IPS-NIHi11 (cell line): ENCODE measurements around the gene LSP1.
"Not testable (repeated sequence)": the region's sequence is repeated elsewhere in the genome, so short reads cannot be mapped to it uniquely, and the experiment has no call there.

Source experiments
- DNase-seq: peaks from one replicate; pipeline ENCODE4 v3.0.0; 2012; ENCODE audit warnings: mixed read lengths, low spot score

Gene LSP1

DNA sequence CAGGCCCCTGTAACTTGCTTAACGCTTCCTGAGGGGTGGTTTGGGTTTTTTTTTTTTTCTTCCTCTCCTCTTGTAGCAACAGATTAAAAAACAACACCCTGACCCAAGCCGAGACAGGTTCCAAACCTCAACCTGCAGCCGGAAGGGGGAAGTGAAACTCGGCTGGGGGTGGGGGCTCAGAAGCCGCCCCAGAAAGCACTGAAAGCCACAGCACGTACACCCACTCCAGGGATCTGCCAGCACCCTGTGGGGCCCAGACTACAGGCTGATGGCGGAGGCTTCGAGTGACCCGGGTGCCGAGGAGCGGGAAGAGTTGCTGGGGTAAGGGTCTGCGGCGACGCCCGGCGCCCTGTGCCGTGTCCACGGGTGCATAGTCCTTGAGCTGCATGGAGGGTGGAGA, at the start of gene LSP1:
Gene LSP1 (plus strand): TSS at position 208 of the 400 bp plus-strand sequence. CDS start 61 bp downstream, at position 269.
- no peak for DNase-seq

DNA sequence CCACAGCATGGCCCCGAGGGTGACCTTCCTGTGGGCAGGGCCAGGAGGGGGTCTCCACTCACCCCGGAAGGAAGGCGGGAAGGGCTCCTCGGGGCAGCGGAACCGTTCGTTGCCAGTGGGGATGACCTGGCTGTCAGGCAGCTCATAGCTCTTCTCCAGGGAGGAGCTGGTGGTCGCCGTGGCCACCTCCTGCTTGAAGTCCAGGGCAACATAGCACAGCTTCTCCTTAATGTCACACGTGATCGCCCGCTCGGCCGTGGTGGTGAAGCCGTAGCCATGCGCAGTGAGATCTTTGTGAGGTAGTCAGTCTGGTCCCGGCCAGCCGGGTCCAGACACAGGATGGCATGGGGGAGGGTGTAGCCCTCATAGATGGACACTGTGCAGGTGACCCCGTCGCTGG, 49.6 kb upstream of the LSP1 start:
- no peak for DNase-seq

DNA sequence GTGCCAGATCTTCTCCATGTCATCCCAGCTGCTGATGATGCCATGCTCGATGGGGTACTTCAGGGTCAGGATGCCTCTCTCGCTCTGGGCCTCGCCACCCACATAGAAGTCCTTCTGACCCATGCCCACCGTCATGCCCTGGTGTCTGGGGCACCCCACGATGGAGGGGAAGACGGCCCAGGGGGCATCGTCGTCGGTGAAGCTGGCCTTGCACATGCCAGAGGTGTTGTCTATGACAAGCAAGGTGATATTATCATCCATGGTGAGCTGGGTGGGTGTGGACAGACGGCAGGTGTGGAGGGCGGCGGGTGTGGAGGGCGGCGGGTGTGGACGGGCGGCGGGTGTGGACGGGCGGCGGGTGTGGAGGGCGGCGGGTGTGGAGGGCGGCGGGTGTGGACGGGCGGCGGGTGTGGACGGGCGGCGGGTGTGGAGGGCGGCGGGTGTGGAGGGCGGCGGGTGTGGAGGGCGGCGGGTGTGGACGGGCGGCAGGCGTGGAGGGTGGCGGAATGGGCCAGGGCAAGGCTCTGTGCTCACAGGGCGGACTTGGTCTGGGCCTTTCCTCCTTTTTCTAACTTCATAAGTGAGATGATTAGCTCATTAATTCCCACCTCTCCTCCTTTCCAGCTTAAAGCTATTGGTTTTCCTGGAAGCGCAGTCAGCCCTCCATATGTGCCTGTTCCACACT, 48.9 kb upstream of the LSP1 start:
- not testable (repeated sequence) for DNase-seq

GRCh38 chr11:1805525-1805924, 47.4 kb upstream of the LSP1 start:
- no peak for DNase-seq

- DNase-seq = peak; percentile 45
These were observed 45.5 kb upstream of the LSP1 start for GRCh38 chr11:1807264-1807995.

DNA sequence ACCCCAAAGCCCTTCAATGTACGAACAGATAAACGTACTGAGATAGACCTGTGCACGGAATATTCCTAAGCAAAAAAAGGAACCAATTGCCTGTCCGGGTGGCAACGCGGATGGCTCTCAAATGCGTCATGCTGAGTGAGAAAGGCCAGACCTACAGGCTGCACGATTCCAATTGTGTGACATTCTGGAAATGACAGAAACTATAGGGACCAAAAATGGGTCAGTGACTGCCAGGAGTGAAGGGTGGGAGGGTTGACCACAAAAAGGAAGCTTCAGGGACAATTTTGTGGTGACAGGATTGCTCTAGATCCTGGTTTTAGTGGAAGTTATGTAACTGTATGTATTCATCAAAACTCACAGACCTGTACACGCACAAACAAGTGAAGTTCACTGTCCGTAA, 42.1 kb upstream of the LSP1 start:
- DNase-seq = no peak

GRCh38 chr11:1812274-1812673, 40.6 kb upstream of the LSP1 start:
- no peak for DNase-seq

DNA sequence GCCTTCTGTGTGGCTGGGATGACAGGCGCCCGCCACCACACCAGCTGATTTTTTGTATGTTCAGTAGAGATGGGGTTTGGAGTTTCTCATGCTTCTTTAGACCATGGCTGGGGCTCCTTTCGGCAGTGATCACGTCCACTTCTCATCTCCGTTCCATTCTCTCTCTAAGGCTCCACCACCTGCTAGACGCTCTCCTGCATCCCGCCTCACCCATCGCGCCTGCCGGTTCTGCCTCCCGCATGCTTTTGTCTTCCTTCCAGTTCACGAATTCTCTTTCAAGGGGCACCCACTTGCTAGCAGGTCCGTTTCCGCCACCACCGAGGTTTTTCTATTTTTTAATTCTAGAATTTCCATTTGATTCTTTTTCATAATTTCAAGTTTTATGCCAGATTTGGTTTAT, 40.1 kb upstream of the LSP1 start:
- DNase-seq = no peak

DNA sequence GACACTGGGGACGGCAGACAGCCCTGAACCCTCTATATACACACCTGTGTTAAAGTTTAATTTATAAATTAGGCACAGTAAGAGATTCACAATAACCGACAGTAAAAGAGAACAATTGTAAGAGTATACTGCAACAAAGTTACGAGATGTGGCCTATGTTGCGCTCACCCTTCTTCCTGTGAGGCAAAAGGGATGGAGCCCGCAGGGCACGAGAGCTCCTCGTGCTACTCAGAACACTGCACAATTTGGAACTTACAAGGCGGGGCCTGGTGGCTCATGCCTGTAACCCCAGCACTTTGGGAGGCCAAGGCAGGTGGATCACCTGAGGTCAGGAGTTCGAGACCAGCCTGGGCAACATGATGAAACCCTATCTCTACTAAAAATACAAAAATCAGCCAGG, 39.5 kb upstream of the LSP1 start:
- not testable (repeated sequence) for DNase-seq

GRCh38 chr11:1814691-1815090, 38.2 kb upstream of the LSP1 start:
- DNase-seq = no peak

DNA sequence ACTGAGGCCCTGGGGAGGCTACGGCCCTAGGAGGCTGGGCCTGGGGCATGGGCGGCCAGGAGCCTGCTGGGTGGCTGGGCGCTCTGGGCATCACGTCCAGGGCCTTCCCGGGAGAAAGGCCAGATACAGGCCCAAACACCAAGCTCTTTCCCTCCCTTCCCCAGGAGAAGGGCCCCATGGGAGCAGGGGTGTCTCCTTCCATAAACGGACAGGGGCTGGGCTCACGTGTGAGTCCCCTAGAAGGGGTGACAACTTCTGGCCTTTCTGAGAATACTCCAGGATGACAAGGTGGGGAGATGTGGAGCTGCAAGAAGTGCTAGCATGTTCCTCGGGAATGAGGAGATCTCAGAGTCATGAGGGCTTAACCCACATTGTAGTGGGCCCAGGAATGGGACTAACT, 37.6 kb upstream of the LSP1 start:
- DNase-seq = no peak

DNA sequence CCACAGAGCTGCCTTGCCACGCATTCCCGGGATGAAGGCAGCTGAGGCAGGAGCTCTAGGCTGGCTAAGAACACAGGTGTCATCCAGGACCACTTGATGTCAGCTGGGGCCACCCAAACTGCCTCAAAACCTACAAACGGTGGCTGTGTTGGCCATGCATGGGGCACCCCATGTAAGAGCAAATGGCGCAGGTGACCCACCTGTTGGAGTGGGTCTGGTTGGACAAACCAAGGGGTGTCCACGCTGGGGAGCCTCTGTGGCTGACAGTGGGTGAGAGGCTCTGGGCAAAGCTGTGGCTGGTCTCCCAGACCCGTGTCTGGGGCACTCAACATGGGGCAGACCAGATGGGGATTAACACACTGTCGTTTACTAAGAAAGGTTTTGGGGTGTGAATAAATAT, 37.1 kb upstream of the LSP1 start:
- DNase-seq = no peak

DNA sequence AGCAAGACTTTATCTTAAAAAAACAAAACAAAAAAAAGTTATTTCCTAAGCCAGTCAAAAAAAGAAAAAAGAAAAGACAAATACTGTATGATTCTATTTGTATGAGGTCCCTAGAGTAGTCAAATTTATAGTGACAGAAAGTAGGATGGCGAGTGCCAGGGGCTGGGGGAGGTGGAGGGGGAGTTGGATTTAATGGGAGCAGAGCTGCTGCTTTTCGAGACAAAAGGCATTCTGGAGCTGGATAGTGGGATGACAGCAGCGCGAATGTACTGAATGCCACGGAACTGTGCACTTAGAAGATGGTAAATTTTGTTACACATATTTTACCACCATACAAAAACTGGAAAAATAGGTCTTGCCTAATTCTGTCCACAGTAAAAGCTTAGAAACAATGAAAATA, 35.9 kb upstream of the LSP1 start:
- DNase-seq = no peak

DNA sequence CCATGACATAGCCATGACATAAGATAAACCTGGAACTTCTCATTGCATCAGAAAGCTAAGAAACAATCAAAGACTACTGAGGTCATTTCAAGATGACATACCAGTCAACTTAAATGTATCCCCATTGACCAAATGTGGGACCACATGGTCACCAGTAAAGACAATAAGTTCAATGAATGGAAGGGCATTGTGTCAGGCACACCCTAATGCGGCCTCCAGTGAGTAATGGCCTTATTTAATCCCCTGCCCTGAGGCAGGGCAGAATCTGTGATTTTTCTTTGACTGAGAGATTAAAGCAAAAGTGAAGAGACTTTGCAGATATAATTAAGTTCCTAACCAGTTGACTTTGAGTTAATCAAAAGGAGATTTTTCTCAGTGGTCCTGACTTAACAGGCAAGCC, 35.4 kb upstream of the LSP1 start:
- no peak for DNase-seq

GRCh38 chr11:1819074-1819473, 33.8 kb upstream of the LSP1 start:
- no peak for DNase-seq

GRCh38 chr11:1820463-1821325, 32.2 kb upstream of the LSP1 start:
- no peak for DNase-seq

DNA sequence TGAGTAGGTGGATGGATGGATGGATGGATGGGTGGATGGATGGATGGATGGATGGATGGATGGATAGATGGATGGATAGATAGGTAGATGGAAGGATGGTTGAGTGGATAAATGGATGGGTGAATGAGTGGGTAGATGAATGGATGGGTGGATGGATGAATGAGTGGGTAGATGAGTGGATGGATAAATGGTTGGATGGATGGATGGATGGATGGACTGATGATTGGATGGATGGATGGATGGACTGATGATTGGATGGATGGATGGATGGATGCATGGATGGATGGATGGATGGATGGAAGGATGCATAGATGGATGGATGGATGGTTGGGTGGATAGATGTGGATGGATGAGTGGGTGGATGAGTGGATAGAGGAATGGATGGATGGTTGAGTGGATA, 31.3 kb upstream of the LSP1 start:
- no peak for DNase-seq

- DNase-seq = no peak
These were observed 30.1 kb upstream of the LSP1 start for GRCh38 chr11:1822648-1823375.

- no peak for DNase-seq
These were observed 29.3 kb upstream of the LSP1 start for GRCh38 chr11:1823376-1824220.

DNA sequence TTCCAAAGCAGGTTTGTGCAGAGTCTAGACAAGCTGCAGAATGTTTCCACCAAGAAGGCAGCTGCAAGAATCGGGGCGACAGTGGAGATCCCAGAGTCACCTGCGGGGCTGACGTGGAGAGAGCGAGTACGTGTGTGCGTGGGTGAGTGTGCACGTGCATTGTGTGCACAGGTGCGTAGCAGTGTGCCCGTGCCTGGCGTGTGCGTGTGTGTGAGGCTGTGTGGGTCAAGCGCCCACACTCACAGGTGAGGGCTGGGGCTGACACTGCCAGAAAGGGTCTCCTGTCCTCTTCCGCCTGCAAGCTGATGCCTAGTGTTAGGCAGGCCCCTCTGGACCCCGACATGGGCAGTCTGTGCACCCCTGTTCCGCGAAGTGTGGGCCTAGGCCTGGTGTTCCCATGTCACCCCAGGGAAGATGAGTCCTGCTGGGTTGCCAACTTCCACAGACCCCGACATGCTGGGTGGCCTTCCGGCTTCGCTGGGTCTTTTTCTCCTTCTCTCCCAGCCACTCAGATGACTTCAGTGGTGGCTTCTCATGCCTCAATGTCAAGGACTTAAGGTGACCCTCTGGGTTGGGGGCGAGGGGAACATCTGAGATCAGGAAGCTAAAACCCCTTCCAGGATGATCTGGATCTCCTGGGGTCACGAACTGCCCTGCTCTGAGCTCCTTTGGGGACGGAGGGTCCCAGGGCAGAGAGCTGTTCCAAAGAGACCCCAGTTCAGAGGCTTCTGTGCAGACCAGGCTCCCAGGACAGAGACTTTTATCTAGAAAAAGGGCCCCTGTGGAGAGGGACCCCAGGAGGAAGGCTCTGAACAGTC, 28.5 kb upstream of the LSP1 start:
- no peak for DNase-seq
